ENCODE results near the gene ANXA9.

ANXA9 gene

DNA sequence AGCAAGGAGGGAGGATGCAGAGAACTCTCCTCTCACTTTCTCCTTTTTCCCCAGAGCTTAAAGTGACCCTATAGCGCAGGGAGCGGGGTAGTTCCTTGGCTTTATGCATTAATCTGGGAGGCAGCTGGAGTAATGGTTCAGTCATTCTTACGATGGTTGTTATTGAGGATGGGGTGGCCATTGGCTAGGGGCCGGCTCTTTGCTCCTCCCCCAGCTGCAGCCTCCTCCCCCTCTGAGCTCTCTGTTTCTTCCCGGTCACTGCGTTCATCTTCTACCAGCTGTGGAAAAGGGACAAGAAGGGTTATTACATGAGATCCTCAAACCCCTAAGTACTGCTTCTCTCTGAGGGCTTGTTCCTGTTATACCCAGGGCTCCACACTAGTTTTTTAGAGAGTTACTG is 16.1 kb upstream of the ANXA9 start:
- H3K4me3 ChIP-seq (ENCODE audit: low read length in 2 of 2) = no peak overlapping the region
- no peaks in the 10 kb centered on the region for H3K27me3 ChIP-seq (ENCODE audit: control insufficient read depth in 1 of 2, insufficient read depth in 2 of 2, low read length in 2 of 2)
- H3K9me3 ChIP-seq (ENCODE audit: control insufficient read depth in 2 of 2, low read length in 2 of 2) = no peaks in the 10 kb centered on the region
- H3K36me3 ChIP-seq (ENCODE audit: control insufficient read depth in 2 of 2, insufficient read depth in 2 of 2, low read length in 2 of 2) = peaks cover 62 to 65% of the 10 kb centered on the region in 2 donors
- H3K9ac ChIP-seq (ENCODE audit: low read length in 2 of 2) = no peak overlapping the region
- peaks cover 15% of the 10 kb centered on the region for H3K4me1 ChIP-seq (ENCODE audit: control insufficient read depth, insufficient read depth, low read length)
- H3K27ac ChIP-seq (ENCODE audit: low read length) = peak overlapping the region; percentile 31

DNA sequence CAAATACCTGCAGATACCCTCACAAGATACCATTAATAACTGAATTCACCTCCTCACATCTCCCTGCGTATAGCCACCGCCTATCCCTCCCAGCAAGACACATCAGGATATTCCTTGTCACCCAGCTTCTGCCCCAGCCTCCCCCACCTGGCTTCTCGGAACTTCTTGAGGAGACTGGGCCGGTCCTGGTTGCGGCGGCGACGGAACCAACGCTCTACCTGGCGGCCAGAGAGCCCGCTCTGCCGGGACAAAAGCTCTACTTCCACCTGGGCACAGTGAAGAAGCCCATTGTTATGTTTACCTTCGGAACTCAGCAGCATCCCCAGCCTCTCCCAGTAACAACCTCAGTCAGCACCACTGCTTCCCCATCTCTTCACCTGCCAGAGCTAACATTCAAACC is 14.2 kb upstream of the ANXA9 start:
- Histone ChIP-seq H3K27me3 (ENCODE audit: control insufficient read depth in 1 of 2, insufficient read depth in 2 of 2, low read length in 2 of 2) (no peaks in the 10 kb centered on the region), H3K4me3 (ENCODE audit: low read length in 2 of 2) (no peak overlapping the region), H3K27ac (ENCODE audit: low read length) (no peak overlapping the region), H3K9ac (ENCODE audit: low read length in 2 of 2) (no peak overlapping the region), H3K9me3 (ENCODE audit: control insufficient read depth in 2 of 2, low read length in 2 of 2) (no peaks in the 10 kb centered on the region), H3K4me1 (ENCODE audit: control insufficient read depth, insufficient read depth, low read length) (peaks cover 34% of the 10 kb centered on the region), H3K36me3 (ENCODE audit: control insufficient read depth in 2 of 2, insufficient read depth in 2 of 2, low read length in 2 of 2) (peaks cover 51 to 52% of the 10 kb centered on the region in 2 donors)

DNA sequence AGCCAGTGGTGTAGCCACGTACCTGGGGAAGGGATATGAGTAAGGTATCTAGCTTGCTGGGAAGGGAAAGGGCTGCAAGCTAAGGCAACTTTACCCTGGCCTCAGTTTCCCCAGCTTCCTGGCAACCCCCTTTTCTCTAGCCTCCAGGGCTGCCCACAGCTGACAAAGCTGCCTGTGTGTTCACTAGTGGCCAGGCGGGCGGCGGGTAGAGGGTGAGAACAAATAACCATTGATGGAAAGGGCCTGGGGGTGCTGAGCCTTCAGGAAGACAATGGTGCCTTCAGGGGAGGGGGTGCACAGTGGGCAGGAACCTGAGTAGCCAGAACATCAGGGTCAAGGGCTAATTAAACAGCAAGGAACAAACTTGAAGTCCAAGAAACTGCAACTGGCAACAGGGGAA is 13.6 kb upstream of the ANXA9 start:
- Histone ChIP-seq H3K9me3 (ENCODE audit: control insufficient read depth in 2 of 2, low read length in 2 of 2) (no peaks in the 10 kb centered on the region), H3K9ac (ENCODE audit: low read length in 2 of 2) (no peak overlapping the region), H3K27me3 (ENCODE audit: control insufficient read depth in 1 of 2, insufficient read depth in 2 of 2, low read length in 2 of 2) (no peaks in the 10 kb centered on the region), H3K4me3 (ENCODE audit: low read length in 2 of 2) (no peak overlapping the region), H3K36me3 (ENCODE audit: control insufficient read depth in 2 of 2, insufficient read depth in 2 of 2, low read length in 2 of 2) (peaks cover 47 to 48% of the 10 kb centered on the region in 2 donors), H3K4me1 (ENCODE audit: control insufficient read depth, insufficient read depth, low read length) (peaks cover 39% of the 10 kb centered on the region), H3K27ac (ENCODE audit: low read length) (no peak overlapping the region)

- Histone ChIP-seq H3K27me3 (ENCODE audit: control insufficient read depth in 1 of 2, insufficient read depth in 2 of 2, low read length in 2 of 2) (no peaks in the 10 kb centered on the region), H3K4me1 (ENCODE audit: control insufficient read depth, insufficient read depth, low read length) (peaks cover 46% of the 10 kb centered on the region), H3K27ac (ENCODE audit: low read length) (no peak overlapping the region), H3K9ac (ENCODE audit: low read length in 2 of 2) (no peak overlapping the region), H3K9me3 (ENCODE audit: control insufficient read depth in 2 of 2, low read length in 2 of 2) (no peaks in the 10 kb centered on the region), H3K4me3 (ENCODE audit: low read length in 2 of 2) (no peak overlapping the region), H3K36me3 (ENCODE audit: control insufficient read depth in 2 of 2, insufficient read depth in 2 of 2, low read length in 2 of 2) (peaks cover 35 to 36% of the 10 kb centered on the region in 2 donors)
Measured at GRCh38 chr1:150969626-150970025, 12.5 kb upstream of the ANXA9 start.

DNA sequence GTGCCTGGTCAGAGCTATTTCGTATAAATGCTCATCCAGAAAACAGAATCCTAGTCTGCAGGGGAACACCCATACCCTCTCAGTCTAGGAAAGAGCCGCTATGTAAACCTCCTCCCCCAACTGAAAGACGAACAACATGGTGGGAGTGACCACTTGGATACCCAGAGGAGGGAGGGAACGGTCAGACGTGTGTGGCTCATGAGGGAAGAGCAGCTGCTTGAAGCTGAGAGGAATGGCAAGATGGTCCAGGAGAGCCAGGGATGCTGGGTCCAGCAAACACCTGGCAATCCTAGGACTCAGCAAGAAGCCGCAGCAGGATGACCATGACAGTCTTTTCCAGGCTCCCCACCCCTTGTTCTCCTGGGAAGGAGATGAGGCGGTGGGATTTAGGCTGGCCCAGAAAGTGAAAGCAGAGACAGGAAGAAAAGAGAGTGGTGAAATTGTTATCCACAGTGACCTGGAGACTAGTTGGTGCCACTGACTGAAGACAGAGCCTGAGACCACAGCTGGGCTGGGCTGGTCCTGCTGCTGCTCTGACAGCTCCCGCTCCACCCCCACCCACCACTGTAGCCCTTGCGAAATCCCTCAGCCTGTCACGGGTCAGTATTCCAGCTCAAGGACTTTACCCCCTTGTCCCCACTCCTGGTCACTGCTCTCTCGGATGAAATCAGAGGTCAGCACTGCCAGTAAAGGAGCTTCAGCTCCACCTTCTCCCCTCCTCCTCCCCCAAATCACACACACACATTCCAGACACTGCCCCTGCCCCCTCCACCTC is 11.1 kb upstream of the ANXA9 start:
- Histone ChIP-seq H3K36me3 (ENCODE audit: control insufficient read depth in 2 of 2, insufficient read depth in 2 of 2, low read length in 2 of 2) (peaks cover 28 to 29% of the 10 kb centered on the region in 2 donors), H3K4me3 (ENCODE audit: low read length in 2 of 2) (peak overlapping the region; percentile 34 to 86), H3K27me3 (ENCODE audit: control insufficient read depth in 1 of 2, insufficient read depth in 2 of 2, low read length in 2 of 2) (no peaks in the 10 kb centered on the region), H3K4me1 (ENCODE audit: control insufficient read depth, insufficient read depth, low read length) (peaks cover 48% of the 10 kb centered on the region), H3K9me3 (ENCODE audit: control insufficient read depth in 2 of 2, low read length in 2 of 2) (no peaks in the 10 kb centered on the region), H3K9ac (ENCODE audit: low read length in 2 of 2) (peak overlapping the region; percentile 6 to 29), H3K27ac (ENCODE audit: low read length) (peak overlapping the region; percentile 84)

GRCh38 chr1:150971583-150972416 is 10.3 kb upstream of the ANXA9 start:
- H3K27ac ChIP-seq (ENCODE audit: low read length) = peak overlapping the region; percentile 84
- H3K9ac ChIP-seq (ENCODE audit: low read length in 2 of 2) = peak overlapping the region; percentile 18 to 29
- no peaks in the 10 kb centered on the region for H3K9me3 ChIP-seq (ENCODE audit: control insufficient read depth in 2 of 2, low read length in 2 of 2)
- H3K36me3 ChIP-seq (ENCODE audit: control insufficient read depth in 2 of 2, insufficient read depth in 2 of 2, low read length in 2 of 2) = peaks cover 20% of the 10 kb centered on the region in 2 donors
- peak overlapping the region; percentile 86 to 96 for H3K4me3 ChIP-seq (ENCODE audit: low read length in 2 of 2)
- peaks cover 48% of the 10 kb centered on the region for H3K4me1 ChIP-seq (ENCODE audit: control insufficient read depth, insufficient read depth, low read length)
- H3K27me3 ChIP-seq (ENCODE audit: control insufficient read depth in 1 of 2, insufficient read depth in 2 of 2, low read length in 2 of 2) = no peaks in the 10 kb centered on the region

DNA sequence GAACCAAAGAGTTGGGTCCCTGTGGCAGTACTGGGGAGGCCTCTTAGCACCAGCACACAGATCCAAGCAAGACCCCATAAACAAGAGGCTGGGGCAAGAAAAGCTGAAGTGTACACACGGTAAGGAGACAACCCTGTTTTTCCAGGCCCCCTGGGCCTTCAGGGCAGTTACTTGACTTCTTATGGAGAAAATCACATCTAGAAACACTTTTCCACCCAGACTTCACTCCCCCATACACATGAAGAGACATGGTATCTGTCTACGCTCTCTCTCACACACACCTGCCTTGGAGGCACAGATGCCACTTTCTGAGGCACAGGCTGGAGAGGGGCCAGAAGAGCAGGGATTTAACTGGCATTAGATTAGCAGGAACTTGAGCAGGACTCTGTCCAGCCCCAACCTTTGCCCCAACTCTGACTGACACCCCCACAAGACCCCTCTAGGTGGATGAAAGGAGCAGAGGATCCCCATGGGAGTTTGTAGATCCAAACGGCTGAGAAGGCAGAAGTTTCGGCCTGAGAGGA is 9.6 kb upstream of the ANXA9 start:
- peaks cover 13 to 14% of the 10 kb centered on the region in 2 donors for H3K36me3 ChIP-seq (ENCODE audit: control insufficient read depth in 2 of 2, insufficient read depth in 2 of 2, low read length in 2 of 2)
- peak overlapping the region; percentile 94 to 96 for H3K9ac ChIP-seq (ENCODE audit: low read length in 2 of 2)
- peak overlapping the region; percentile 84 for H3K27ac ChIP-seq (ENCODE audit: low read length)
- no peaks in the 10 kb centered on the region for H3K27me3 ChIP-seq (ENCODE audit: control insufficient read depth in 1 of 2, insufficient read depth in 2 of 2, low read length in 2 of 2)
- peak overlapping the region; percentile 86 to 96 for H3K4me3 ChIP-seq (ENCODE audit: low read length in 2 of 2)
- H3K9me3 ChIP-seq (ENCODE audit: control insufficient read depth in 2 of 2, low read length in 2 of 2) = no peaks in the 10 kb centered on the region
- H3K4me1 ChIP-seq (ENCODE audit: control insufficient read depth, insufficient read depth, low read length) = peaks cover 53% of the 10 kb centered on the region

- Histone ChIP-seq H3K4me3 (ENCODE audit: low read length in 2 of 2) (peak overlapping the region; percentile 86 to 96), H3K36me3 (ENCODE audit: control insufficient read depth in 2 of 2, insufficient read depth in 2 of 2, low read length in 2 of 2) (peaks cover 4 to 5% of the 10 kb centered on the region in 2 donors), H3K27me3 (ENCODE audit: control insufficient read depth in 1 of 2, insufficient read depth in 2 of 2, low read length in 2 of 2) (no peaks in the 10 kb centered on the region), H3K9me3 (ENCODE audit: control insufficient read depth in 2 of 2, low read length in 2 of 2) (no peaks in the 10 kb centered on the region), H3K9ac (ENCODE audit: low read length in 2 of 2) (peak overlapping the region; percentile 94 to 96), H3K4me1 (ENCODE audit: control insufficient read depth, insufficient read depth, low read length) (peaks cover 53% of the 10 kb centered on the region), H3K27ac (ENCODE audit: low read length) (peak overlapping the region; percentile 84)
Measured at GRCh38 chr1:150973258-150973835, 8.7 kb upstream of the ANXA9 start.

- H3K27me3 ChIP-seq (ENCODE audit: control insufficient read depth in 1 of 2, insufficient read depth in 2 of 2, low read length in 2 of 2) = no peaks in the 10 kb centered on the region
- H3K9me3 ChIP-seq (ENCODE audit: control insufficient read depth in 2 of 2, low read length in 2 of 2) = no peaks in the 10 kb centered on the region
- H3K9ac ChIP-seq (ENCODE audit: low read length in 2 of 2) = peak overlapping the region; percentile 94 to 96
- H3K27ac ChIP-seq (ENCODE audit: low read length) = peak overlapping the region; percentile 84
- H3K4me1 ChIP-seq (ENCODE audit: control insufficient read depth, insufficient read depth, low read length) = peaks cover 53% of the 10 kb centered on the region
- H3K36me3 ChIP-seq (ENCODE audit: control insufficient read depth in 2 of 2, insufficient read depth in 2 of 2, low read length in 2 of 2) = no peaks in the 10 kb centered on the region
- H3K4me3 ChIP-seq (ENCODE audit: low read length in 2 of 2) = peak overlapping the region; percentile 86 to 96
Measured at GRCh38 chr1:150973836-150974579, 8.1 kb upstream of the ANXA9 start.

Measured in stomach smooth muscle (tissue), 2 donors.